ENCODE results near the gene STK32B. TPM values are rescaled to one million over a fixed set of nuclear protein-coding genes. Genes with fewer than 3 reads are reported as not detected.

The STK32B gene
- total and polyA plus RNA-seq, 9 of the 15 experiments (the other 6 are each of a cell fraction or from before 2014, with no cell fraction given), result 0.03 to 0.20 (median 0.07) TPM; not detected in 2

DNA sequence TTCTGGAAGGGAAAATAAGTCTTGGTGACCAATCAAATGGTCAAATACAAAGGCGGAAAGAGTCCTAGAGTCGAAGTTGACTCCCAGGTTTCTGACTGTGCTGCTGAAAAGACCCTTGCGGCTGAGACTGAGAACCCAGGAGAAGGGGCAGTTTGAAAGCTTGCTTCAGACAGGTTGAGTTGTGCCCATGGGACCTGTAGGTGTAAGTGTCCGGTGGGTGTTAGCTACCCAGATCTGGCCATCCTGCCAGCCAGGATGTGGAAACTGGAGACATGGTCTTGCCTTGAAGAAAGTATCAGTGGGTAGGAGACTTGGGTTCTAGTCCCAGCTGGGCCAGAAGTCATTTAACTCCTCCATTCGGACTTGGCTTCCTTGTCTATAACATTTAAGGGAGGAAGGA, 381.9 kb downstream of the STK32B start:
- DNase-seq (ENCODE audit: extremely low read depth in 1 of 4, low spot score in 3 of 4), result no peak
- Histone ChIP-seq H4K20me1 (replicated peaks; ENCODE audit: control insufficient read depth, insufficient read depth, low read length) (no peaks in the 10 kb centered on the region), H3K27ac (ENCODE audit: extremely low read depth, low read depth, low read length) (no peak overlapping the region), H3K4me3 (no peak overlapping the region), H3K9me1 (ENCODE audit: control insufficient read depth, insufficient read depth, low read length) (no peaks in the 10 kb centered on the region), H3K9me3 (replicated peaks; ENCODE audit: control insufficient read depth, insufficient read depth, low read depth, low read length) (no peaks in the 10 kb centered on the region), H3K4me2 (ENCODE audit: insufficient read depth, low read length) (no peak overlapping the region), H3K36me3 (ENCODE audit: control insufficient read depth, insufficient read depth, low read length) (no peaks in the 10 kb centered on the region), H3K9ac (ENCODE audit: insufficient read depth in 1 of 2, low read depth in 2 of 2, low read length in 2 of 2) (no peak overlapping the region), H3K4me1 (replicated peaks in 1 of 2; ENCODE audit: control insufficient read depth in 2 of 2, insufficient read depth in 2 of 2, low read length in 2 of 2) (no peaks in the 10 kb centered on the region), H3K79me2 (ENCODE audit: control insufficient read depth, insufficient read depth, low read length) (no peaks in the 10 kb centered on the region), H3K27me3 (ENCODE audit: control insufficient read depth in 2 of 2, insufficient read depth in 2 of 2, low read length in 2 of 2) (no peaks in the 10 kb centered on the region), H2AFZ (ENCODE audit: low read depth, low read length) (no peak overlapping the region)
- intact Hi-C loops (cut with micrococcal nuclease), result no loop called here
- ChIA-PET POLR2A (no interaction called here), CTCF (ENCODE audit: low intra/inter-chr PET ratio) (no interaction called here)
- no peak for FAIRE-seq
- no TSS peak for BruUV-seq (replicated peaks)
- 2% methylated on average over 5 of the region's 5 CpGs for WGBS (ENCODE audit: insufficient coverage, low coverage, missing lambda C conversion rate)
- no peak for TF ChIP-seq ZFP36 (IDR thresholded peaks at IDR 0.05; ENCODE audit: low read depth, low read length, partially characterized antibody)
- TF ChIP-seq ZNF583 (CRISPR knock-in tag; IDR thresholded peaks at IDR 0.05), result no peak
- no peak for TF ChIP-seq OTX1 (CRISPR knock-in tag; IDR thresholded peaks at IDR 0.05)
- TF ChIP-seq SMAD3 (CRISPR knock-in tag; conservative IDR thresholded peaks at IDR 0.05), result no peak
- TF ChIP-seq, protein P1, sequence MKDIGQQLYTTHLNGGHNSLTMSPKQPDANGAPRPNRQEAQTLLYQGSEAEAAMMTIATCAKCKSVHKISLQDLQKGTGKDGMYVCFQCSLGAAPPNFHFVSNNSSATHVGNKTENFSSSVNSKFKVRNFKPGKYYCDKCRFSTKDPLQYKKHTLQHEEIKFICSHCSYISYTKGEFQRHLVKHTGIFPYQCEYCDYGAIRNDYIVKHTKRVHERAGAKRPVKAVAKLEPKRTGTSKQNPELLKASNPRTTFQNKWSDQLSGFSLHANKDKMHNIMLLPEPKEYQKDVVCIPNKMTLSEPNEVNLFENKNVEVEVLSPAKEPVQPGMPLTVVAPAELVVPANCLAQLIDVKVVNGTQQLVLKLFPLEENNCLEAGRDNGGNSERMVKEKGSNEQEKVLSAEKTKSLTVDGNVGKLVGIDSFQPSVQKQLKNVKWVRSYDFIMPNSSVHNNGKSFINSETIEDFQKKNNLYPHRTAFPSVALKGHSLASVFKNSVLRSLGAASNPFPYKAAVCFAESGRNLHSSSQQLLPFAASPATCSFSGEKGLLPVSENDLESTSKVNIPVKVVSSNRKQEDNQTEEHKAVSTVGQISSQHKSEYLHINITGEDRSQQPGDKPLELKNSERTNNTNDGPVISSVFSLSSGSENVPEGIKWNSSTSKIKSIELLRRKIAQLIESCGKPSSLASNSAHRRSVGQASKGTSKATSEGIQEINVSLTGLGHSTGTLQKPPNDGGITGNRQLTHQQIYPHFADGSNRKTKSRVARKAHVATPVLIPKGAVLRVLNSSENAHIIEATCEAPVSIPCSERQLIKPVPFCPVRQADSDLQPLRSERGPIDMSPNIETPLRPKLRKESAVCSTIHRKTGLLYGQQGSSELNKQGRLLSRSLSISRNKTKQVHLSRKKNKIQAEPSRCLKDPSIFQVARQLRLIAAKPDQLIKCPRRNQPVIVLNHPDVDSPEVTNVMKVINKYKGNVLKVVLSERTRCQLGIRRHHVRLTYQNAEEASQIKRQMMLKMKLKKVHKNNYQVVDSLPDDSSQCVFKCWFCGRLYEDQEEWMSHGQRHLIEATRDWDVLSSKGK (CRISPR knock-in tag; IDR thresholded peaks at IDR 0.05), result no peak
- TF ChIP-seq ZNF175 (CRISPR knock-in tag; IDR thresholded peaks at IDR 0.05; ENCODE audit: low read depth), result no peak
- in situ Hi-C loops (cut with MboI), result no loop called here
- ATAC-seq, result no peak
